NCI-H146 (cell line): ENCODE measurements around the gene AKAP7.
"Not testable (repeated sequence)": the region's sequence is repeated elsewhere in the genome, so short reads cannot be mapped to it uniquely, and the experiment has no call there.

Source experiments
- DNase-seq: peaks from one replicate; lab custom pipeline; 2025; lab: John Stamatoyannopoulos, UW

Gene AKAP7

DNA sequence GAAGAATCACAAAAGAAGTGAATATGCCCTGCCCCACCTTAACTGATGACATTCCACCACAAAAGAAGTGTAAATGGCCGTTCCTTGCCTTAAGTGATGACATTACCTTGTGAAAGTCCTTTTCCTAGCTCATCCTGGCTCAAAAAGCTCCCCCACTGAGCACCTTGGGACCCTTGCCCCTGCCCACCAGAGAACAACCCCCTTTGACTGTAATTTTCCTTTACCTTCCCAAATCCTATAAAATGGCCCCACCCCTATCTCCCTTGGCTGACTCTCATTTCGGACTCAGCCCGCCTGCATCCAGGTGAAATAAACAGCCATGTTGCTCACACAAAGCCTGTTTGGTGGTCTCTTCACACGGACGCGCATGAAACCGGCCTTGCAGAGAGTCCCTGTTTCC, 165.6 kb downstream of the AKAP7 start:
- DNase-seq = not testable (repeated sequence)

DNA sequence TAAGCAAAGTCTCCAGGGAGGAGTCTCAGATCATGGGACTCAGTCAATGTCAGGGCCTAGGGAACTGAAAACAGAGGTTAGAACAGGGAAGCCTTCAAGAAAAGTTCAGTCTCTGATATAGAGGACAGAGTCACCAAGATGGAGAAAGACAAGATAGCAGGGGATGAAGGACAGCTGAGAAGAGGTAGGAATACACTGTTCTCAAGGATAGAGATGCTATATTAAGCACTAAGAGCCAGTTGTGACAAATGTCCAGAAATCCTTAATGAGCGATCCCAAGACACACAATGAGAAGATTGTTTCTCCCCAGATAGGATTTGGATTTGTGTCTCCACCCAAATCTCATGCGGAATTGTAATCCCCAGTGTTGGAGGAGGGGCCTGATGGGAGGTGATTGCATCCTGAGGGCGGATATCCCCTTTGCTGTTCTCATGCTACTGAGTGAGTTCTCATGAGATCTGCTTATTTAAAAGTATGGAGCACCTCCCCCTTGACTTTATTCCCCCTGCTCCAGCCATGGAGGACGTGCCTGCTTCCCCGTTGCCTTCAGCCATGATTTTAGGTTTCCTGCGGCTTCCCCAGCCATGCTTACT, 168.2 kb downstream of the AKAP7 start:
- DNase-seq = no peak

DNA sequence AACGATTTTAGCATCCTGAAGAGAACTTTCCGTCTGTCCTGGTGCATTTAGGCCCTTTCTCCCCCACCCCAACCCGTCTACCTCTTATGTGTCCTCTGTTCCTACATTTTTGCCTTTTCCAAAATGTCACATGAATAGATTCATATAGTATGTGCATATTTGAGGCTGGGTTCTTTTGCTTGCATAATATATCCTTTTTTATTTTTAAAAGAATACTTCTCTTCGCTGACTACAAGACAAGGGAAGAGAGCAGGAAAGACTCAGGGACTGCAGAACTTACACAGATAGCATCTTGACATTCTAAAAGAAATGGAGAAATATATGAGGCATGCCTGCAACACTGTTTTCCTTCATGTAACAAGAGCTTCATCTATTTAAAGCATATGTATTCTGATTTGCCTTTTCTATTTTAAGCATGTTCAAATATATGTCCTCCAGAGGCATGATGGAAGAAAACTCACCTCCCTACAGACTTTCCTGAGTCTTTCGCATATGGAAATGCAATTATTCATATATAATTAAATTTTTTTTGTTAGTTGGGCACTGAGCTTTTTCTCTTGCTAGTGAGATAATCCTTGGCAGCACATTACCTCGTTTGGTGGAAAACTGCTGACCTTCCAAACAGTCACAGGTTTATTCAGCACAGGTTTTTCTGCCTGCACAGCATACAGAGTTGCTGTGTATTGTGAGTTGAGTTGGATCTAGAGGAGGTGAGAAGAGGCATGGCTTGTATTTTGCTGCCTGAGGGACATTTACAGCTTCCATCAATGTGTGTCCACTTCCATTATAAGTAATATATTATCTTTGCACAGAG, 170.0 kb downstream of the AKAP7 start:
- no peak for DNase-seq

DNA sequence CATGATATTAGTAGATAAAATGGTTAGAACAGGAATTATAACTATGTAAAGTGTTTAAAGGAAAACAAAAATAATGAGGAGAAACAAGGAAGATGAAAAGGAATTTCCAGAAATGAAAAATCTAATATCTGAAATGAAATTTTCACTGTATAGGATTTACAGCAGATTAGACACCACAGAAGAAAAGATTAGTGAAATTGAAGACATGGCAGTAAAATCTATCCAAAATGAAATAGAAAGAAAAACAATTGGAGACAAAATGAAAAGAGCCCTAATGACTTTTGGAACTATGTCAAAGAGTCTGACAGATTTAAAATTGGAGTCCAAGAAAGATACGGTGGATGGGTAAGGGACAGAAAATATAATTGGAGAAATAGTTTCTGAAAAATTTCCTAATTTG, 174.2 kb downstream of the AKAP7 start:
- DNase-seq = no peak

DNA sequence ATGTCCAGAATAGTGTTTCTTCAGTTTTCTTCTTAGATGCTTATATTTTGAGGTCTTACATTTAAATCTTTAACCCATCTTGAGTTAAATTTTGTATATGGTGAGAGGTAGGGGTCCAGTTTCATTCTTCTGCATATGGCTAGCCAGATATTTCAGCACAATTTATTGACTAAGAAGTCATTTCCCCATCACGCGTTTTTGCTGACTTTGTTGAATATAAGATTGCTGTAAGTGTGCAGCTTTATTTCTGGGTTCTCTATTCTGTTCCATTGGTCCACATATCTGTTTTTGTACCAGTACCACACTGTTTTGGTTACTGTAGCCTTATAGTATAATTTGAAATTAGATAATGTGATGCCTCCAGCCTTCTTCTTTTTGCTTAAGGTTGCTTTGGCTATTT, 179.6 kb downstream of the AKAP7 start:
- DNase-seq = no peak

DNA sequence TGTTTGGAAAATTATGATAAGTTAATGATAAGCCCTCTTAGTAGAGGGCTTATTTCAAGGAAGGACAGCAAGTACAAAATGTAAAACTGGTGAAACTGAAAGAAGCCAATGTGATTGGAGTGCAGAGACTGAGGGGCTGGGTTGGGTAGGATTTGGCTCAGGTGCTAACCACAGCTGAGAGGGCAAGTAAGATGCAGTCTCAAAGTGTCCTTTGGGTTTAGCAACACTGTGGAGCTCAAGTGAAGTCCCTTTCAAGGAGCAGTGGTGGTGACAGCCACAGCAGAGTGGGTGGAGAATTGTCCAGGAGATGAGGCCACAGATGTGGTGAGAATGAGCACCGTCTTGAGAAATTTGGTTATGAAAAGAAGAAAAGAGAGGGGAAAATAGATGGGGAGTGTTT, 181.4 kb downstream of the AKAP7 start:
- DNase-seq = no peak

DNA sequence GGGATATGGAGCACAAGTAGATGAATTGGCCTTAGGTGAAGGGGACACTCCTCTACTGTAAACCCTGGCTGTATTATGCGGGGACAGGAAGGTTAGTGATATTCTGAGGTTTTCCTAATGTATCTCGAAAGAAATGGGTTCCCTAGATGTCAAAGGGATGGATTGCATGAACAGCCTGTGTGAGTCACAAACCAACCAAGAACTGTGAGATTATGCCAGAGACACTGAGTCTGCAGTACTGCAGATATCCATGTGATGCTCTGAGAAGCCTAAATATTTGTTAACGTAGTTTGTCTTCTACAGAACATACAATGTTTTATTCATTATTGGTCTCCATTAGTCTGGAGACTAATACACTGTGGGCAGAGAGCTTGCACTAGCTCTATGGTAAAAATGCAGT, 182.2 kb downstream of the AKAP7 start:
- DNase-seq = no peak

DNA sequence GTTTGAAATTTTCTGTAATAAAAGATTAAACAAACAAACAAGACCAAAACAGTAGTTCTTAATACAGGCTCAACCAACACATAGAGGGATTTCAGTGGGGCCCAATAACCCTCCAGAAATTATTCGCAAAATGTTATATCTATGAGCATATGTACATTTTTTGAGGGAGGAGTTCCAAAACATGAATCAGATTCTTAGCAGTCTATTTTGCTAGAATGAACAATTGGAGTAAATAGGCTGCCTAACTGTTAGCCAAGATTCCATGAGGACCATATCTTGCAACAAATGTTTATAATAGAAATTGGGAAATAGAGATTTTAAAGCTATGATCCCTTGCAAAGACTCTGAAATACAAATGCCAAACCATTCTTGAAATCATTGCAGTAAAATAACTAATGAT, 186.3 kb downstream of the AKAP7 start:
- no peak for DNase-seq

DNA sequence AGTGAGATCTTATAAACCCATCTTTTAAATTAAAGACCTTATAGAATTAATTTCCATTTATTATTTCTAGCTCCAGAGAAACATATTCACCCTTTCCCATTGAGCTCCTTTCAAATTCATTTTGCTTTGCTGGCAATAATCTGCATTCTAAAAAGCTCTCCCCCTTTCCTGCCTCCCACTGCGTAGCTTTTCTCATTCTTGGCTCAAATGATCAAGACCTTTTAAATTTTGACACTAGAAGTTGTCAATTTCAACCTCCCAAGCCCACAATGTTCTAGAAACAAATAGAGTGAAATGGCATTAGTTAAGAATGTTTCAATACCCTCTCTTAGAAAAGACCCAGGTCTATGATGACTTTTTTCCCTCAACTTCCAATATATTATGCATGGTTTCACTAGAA, 186.9 kb downstream of the AKAP7 start:
- DNase-seq = no peak

DNA sequence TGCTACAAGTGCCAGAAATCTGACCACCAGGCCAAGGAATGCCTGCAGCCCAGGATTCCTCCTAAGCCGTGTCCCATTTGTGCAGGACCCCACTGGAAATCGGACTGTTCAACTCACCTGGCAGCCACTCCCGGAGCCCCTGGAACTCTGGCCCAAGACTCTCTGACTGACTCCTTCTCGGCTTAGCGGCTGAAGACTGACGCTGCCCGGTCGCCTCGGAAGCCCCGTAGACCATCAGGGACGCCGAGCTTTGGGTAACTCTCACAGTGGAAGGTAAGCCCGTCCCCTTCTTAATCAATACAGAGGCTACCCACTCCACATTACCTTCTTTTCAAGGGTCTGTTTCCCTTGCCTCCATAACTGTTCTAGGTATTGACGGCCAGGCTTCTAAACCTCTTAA, 190.4 kb downstream of the AKAP7 start:
- not testable (repeated sequence) for DNase-seq

DNA sequence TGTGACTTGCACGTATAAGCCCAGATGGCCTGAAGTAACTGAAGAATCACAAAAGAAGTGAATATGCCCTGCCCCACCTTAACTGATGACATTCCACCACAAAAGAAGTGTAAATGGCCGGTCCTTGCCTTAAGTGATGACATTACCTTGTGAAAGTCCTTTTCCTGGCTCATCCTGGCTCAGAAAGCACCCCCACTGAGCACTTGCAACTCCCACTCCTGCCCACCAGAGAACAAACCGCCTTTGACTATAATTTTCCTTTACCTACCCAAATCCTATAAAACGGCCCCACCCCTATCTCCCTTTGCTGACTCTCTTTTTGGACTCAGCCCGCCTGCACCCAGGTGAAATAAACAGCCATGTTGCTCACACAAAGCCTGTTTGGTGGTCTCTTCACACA, 193.5 kb downstream of the AKAP7 start:
- not testable (repeated sequence) for DNase-seq

DNA sequence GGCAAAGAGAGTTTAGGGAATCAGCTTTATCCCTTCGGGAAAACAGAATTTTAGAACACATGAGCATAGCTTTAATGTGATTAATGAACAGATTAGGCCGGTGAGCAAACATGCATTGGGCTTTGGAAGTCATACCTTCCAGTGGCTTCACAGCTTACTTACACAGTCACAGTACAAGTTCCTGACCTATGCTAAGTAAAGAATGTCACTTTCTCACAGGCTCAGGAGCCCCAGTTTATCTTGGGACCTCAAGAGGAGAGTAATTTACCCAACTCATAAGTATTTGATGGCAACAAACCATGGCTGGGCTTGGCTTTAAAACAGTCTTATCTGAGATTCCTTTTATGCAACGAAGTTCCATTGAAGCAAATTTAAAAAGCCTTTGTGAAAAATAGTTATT, 195.9 kb downstream of the AKAP7 start:
- DNase-seq = no peak

DNA sequence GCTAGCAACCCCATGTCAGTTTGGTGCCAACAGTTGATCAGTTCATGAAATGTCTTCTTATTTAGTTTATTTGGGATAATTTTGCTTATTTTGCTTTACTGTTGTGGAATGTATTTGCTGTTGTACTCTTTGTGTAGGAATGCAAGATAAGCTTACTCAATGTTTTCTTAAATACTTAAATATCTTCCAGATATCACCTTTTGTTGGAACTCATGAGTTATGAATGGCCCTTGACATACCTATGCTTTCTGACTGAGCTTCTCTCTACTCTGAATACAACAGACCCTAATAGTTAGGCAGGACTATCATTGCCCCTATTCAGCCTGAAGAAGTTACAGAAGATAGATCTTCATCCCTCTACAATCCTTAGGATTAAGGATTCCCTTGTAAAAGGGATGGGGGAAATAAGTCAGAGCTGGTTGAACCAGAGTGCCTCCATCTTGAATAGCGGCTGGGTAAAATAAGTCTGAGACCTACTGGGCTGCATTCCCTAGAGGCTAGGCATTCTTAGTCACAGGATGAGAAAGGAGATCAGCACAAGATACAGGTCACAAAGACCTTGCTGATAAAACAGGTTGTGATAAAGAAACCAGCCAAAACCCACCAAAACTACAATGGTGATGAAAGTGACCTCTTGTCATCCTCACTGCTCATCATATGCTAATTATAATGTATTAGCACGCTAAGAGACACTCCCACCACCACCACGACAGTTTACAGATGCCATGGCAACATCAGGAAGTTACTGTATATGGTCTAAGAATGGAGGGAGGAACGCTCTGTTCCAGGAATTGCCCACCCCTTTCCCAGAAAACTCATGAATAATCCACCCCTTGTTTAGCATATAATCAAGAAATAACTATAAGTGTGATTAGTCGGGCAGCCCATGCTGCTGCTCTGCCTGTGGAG, 196.9 kb downstream of the AKAP7 start:
- DNase-seq = no peak
